ENCODE results near the gene FXYD5. TPM values are rescaled to one million over a fixed set of nuclear protein-coding genes. Genes with fewer than 3 reads are reported as not detected.
A peak's percentile ranks its signal among the peaks of the same experiment; 100 is the strongest.

The FXYD5 gene
- total and polyA plus RNA-seq, 9 of the 15 experiments (the other 6 are each of a cell fraction or from before 2014, with no cell fraction given), result 104 to 537 (median 174) TPM

GRCh38 chr19:35166100-35167063, 11.8 kb downstream of the FXYD5 start (continued):
- TF ChIP-seq HMGXB4 (CRISPR knock-in tag; IDR thresholded peaks at IDR 0.05), result no peak
- TF ChIP-seq HIVEP1 (CRISPR knock-in tag; IDR thresholded peaks at IDR 0.05), result no peak
- TF ChIP-seq CBFA2T2 (conservative IDR thresholded peaks at IDR 0.05), result peak; percentile 85
- TF ChIP-seq PRDM10 (IDR thresholded peaks at IDR 0.05; ENCODE audit: partially characterized antibody), result no peak
- TF ChIP-seq GTF2A2 (tag; IDR thresholded peaks at IDR 0.05), result no peak
- TF ChIP-seq EHMT2 (IDR thresholded peaks at IDR 0.05), result peak; percentile 18; the same call in 1 of the 2 replicates
- TF ChIP-seq ETV6 (IDR thresholded peaks at IDR 0.05; ENCODE audit: borderline replicate concordance in 1 of 2, low read depth in 2 of 2, low read length in 1 of 2), result no peak
- no peak for TF ChIP-seq ETV6 (CRISPR knock-in tag; IDR thresholded peaks at IDR 0.05; ENCODE audit: borderline replicate concordance)
- TF ChIP-seq POLR3G (IDR thresholded peaks at IDR 0.05; ENCODE audit: extremely low read depth, insufficient read length, insufficient replicate concordance), result no peak
- no peak for TF ChIP-seq ZFPM2 (CRISPR knock-in tag; IDR thresholded peaks at IDR 0.05)
- TF ChIP-seq NR4A1 (CRISPR knock-in tag; IDR thresholded peaks at IDR 0.05), result no peak
- TF ChIP-seq NR4A1 (tag; IDR thresholded peaks at IDR 0.05), result no peak
- TF ChIP-seq TEAD4 (IDR thresholded peaks at IDR 0.05; ENCODE audit: low read length), result peak; percentile 70
- TF ChIP-seq TEAD4 (CRISPR knock-in tag; IDR thresholded peaks at IDR 0.05; ENCODE audit: borderline replicate concordance), result no peak
- TF ChIP-seq KHSRP (IDR thresholded peaks at IDR 0.05), result no peak
- no peak for TF ChIP-seq ZSCAN32 (CRISPR knock-in tag; IDR thresholded peaks at IDR 0.05)
- TF ChIP-seq ZNF140 (CRISPR knock-in tag; IDR thresholded peaks at IDR 0.05), result no peak
- no peak for TF ChIP-seq ZNF444 (CRISPR knock-in tag; IDR thresholded peaks at IDR 0.05)
- TF ChIP-seq CAMTA2 (CRISPR knock-in tag; conservative IDR thresholded peaks at IDR 0.05), result no peak
- TF ChIP-seq SRSF3 (IDR thresholded peaks at IDR 0.05; ENCODE audit: insufficient read depth, low read length), result no peak
- peak; percentile 39; the same call in 1 of the 2 replicates for TF ChIP-seq CC2D1A (IDR thresholded peaks at IDR 0.05)
- no peak for TF ChIP-seq ARID3A (IDR thresholded peaks at IDR 0.05; ENCODE audit: borderline replicate concordance, low read depth, low read length)
- no peak for TF ChIP-seq ZNF12 (CRISPR knock-in tag; IDR thresholded peaks at IDR 0.05)
